ENCODE data around the gene S100Z.

S100Z gene

GRCh38 chr5:76956033-76956432 is 106.2 kb downstream of the S100Z start:
- DNase-seq = no peak

- DNase-seq = no peak
Measured at GRCh38 chr5:76958991-76959767, 109.4 kb downstream of the S100Z start.

GRCh38 chr5:76960004-76960625 is 110.3 kb downstream of the S100Z start:
- no peak for DNase-seq

GRCh38 chr5:76964060-76964459 is 114.2 kb downstream of the S100Z start:
- DNase-seq = no peak
